Measurements from ENCODE around the gene DMXL1.

GRCh38 chr5:119123280-119123679 lies 52.4 kb downstream of the DMXL1 start:
- no peak for TF ChIP-seq CTCF (IDR thresholded peaks at IDR 0.05)
- TF ChIP-seq RXRA (IDR thresholded peaks at IDR 0.05; ENCODE audit: borderline replicate concordance, low read depth) = no peak
- no peak for TF ChIP-seq ZBTB33 (IDR thresholded peaks at IDR 0.05; ENCODE audit: borderline replicate concordance, low read depth)
- TF ChIP-seq GABPA (IDR thresholded peaks at IDR 0.05; ENCODE audit: low read depth) = no peak
- TF ChIP-seq USF1 (IDR thresholded peaks at IDR 0.05; ENCODE audit: borderline replicate concordance, low read depth) = no peak
- TF ChIP-seq MAX (IDR thresholded peaks at IDR 0.05; ENCODE audit: low read depth) = no peak
- no peak for TF ChIP-seq GATA2 (CRISPR knock-in tag; IDR thresholded peaks at IDR 0.05)
- TF ChIP-seq NRF1 (IDR thresholded peaks at IDR 0.05; ENCODE audit: low read depth, low read length) = no peak
- no peak for TF ChIP-seq REST (IDR thresholded peaks at IDR 0.05; ENCODE audit: low read depth, low read length)
- no peak for TF ChIP-seq NFIC (IDR thresholded peaks at IDR 0.05; ENCODE audit: borderline replicate concordance)
- TF ChIP-seq IRF3 (IDR thresholded peaks at IDR 0.05; ENCODE audit: low read depth, low read length) = no peak
- TF ChIP-seq RAD21 (IDR thresholded peaks at IDR 0.05; ENCODE audit: low read length) = no peak
- TF ChIP-seq SIN3A (IDR thresholded peaks at IDR 0.05; ENCODE audit: borderline replicate concordance, low read depth, low read length) = no peak
